SK-N-SH (cell line): ENCODE measurements around the gene PLXNA4. TPM values are rescaled to one million over a fixed set of nuclear protein-coding genes. Genes with fewer than 3 reads are reported as not detected.

Experiments used
- CTCF ChIA-PET: fragments of 300-600, 350-600 bp; formaldehyde crosslinking; extraction: SDS; loops from one replicate; lab custom pipeline; 2021; lab: Yijun Ruan, JAX
- POLR2A ChIA-PET: fragments of 350-600 bp; sonication (Branson Sonifier 250); formaldehyde crosslinking; extraction: SDS; loops from one replicate; lab custom pipeline; 2020; ENCODE audit warnings: antibody characterized with exemption, inconsistent platforms; lab: Yijun Ruan, JAX
- DNase-seq: peaks from one replicate; pipeline ENCODE4 v3.0.0; 2012
- H2AFZ ChIP-seq: fragments of 200-600 bp; sonication (generic); 2 replicates; pipeline ENCODE4 v1.8.1; 2016; ENCODE audit warnings: antibody characterized with exemption, mild to moderate bottlenecking, low read depth
- H3F3A ChIP-seq: fragments of 200-600 bp; sonication (generic); replicated peaks from 2 replicates; pipeline ENCODE3; 2016; ENCODE audit warnings: antibody characterized with exemption, mild to moderate bottlenecking; ENCODE audit not compliant: insufficient read depth
- H3K27ac ChIP-seq, 2 experiments: fragments of 200-500 bp in 1 of 2; fragments of 200-600 bp in 1 of 2; sonication (Bioruptor generic) in 1 of 2; sonication (generic), shearing (Covaris generic) in 1 of 2; 2 replicates each; pipeline versions ENCODE4 v1.5.1 to v1.6.1; 2014 to 2016; ENCODE audit warnings: low read depth in 2 of 2, inconsistent platforms in 1 of 2, low read length in 1 of 2, mild to moderate bottlenecking in 1 of 2, mixed read lengths in 1 of 2
- H3K27me3 ChIP-seq: fragments of 200-600 bp; sonication (generic), shearing (Covaris generic); 2 replicates; pipeline ENCODE4 v1.6.1; 2016; ENCODE audit warnings: mixed run types; ENCODE audit not compliant: insufficient read depth
- H3K36me3 ChIP-seq, 2 experiments: fragments of 200-500 bp in 1 of 2; fragments of 200-600 bp in 1 of 2; sonication (Bioruptor generic) in 1 of 2; sonication (generic) in 1 of 2; replicated peaks in 1 of 2; 2 replicates each; pipeline versions ENCODE3 to v1.5.1; 2014 to 2016; ENCODE audit warnings: low read length in 1 of 2, mild to moderate bottlenecking in 1 of 2; ENCODE audit not compliant: insufficient read depth in 2 of 2, control insufficient read depth in 1 of 2
- H3K4me1 ChIP-seq, 2 experiments: fragments of 200-500 bp in 1 of 2; fragments of 200-600 bp in 1 of 2; sonication (Bioruptor generic) in 1 of 2; sonication (generic), shearing (Covaris generic) in 1 of 2; 2 replicates each; pipeline versions ENCODE4 v1.5.1 to v1.6.1; 2014 to 2016; ENCODE audit warnings: low read depth in 1 of 2, low read length in 1 of 2, mixed run types in 1 of 2; ENCODE audit not compliant: insufficient read depth in 2 of 2, control insufficient read depth in 1 of 2
- H3K4me2 ChIP-seq: fragments of 200-600 bp; sonication (generic), shearing (Covaris generic); 2 replicates; pipeline ENCODE4 v1.6.1; 2017; ENCODE audit warnings: mixed run types
- H3K4me3 ChIP-seq, 2 experiments: fragments of 200-500 bp in 1 of 2; fragments of 200-600 bp in 1 of 2; sonication (Bioruptor generic) in 1 of 2; sonication (generic), shearing (Covaris generic) in 1 of 2; 2 replicates each; pipeline versions ENCODE4 v1.5.1 to v1.8.1; 2014 to 2016; ENCODE audit warnings: low read depth in 2 of 2, inconsistent platforms in 1 of 2, low read length in 1 of 2, mild to moderate bottlenecking in 1 of 2, mixed read lengths in 1 of 2, moderate library complexity in 1 of 2
- H3K79me2 ChIP-seq: fragments of 200-600 bp; sonication (generic); 2 replicates; pipeline ENCODE4 v1.8.1; 2017; ENCODE audit warnings: mild to moderate bottlenecking; ENCODE audit not compliant: insufficient read depth
- H3K9ac ChIP-seq: fragments of 200-600 bp; sonication (generic); 2 replicates; pipeline ENCODE4 v1.6.1; 2017; ENCODE audit warnings: mixed run types
- H3K9me2 ChIP-seq: fragments of 200-600 bp; sonication (generic); 2 replicates; pipeline ENCODE4 v1.6.1; 2017; ENCODE audit warnings: mixed run types
- H3K9me3 ChIP-seq: fragments of 200-600 bp; sonication (generic); 2 replicates; pipeline ENCODE4 v1.6.1; 2017; ENCODE audit warnings: mixed run types, mild to moderate bottlenecking, moderate library complexity
- H4K20me1 ChIP-seq: fragments of 200-600 bp; sonication (generic); 2 replicates; pipeline ENCODE4 v1.6.1; 2017; ENCODE audit warnings: mild to moderate bottlenecking, mixed run types; ENCODE audit not compliant: insufficient read depth
- CTCF ChIP-seq: fragments of 200-600 bp; sonication (generic); IDR thresholded peaks from 2 replicates; pipeline ENCODE4 v1.6.1; 2017; ENCODE audit warnings: antibody characterized with exemption, mild to moderate bottlenecking, moderate library complexity
- ELF1 ChIP-seq: IDR thresholded peaks from 2 replicates; pipeline ENCODE4 v1.4.0; 2012
- EP300 ChIP-seq, 2 experiments: IDR thresholded peaks; 2 replicates each; pipeline versions ENCODE4 v1.4.0 to v1.6.1; 2012; ENCODE audit warnings: borderline replicate concordance in 1 of 2, low read depth in 1 of 2, low read length in 1 of 2
- EZH2phosphoT487 ChIP-seq: fragments of 200-600 bp; sonication (generic); IDR thresholded peaks from 2 replicates; pipeline ENCODE4 v1.6.1; 2017; ENCODE audit warnings: low read depth, mixed run types, mild to moderate bottlenecking, antibody characterized with exemption, moderate library complexity, borderline replicate concordance
- MAX ChIP-seq: IDR thresholded peaks from 2 replicates; pipeline ENCODE4 v1.4.0; 2012; ENCODE audit warnings: low read depth
- MEF2A ChIP-seq: IDR thresholded peaks from 2 replicates; pipeline ENCODE4 v1.4.0; 2012; ENCODE audit warnings: low read depth, borderline replicate concordance
- NRF1 ChIP-seq: IDR thresholded peaks from 2 replicates; pipeline ENCODE4 v1.6.1; 2012; ENCODE audit warnings: low read depth, mild to moderate bottlenecking, low read length
- POLR2AphosphoS5 ChIP-seq: IDR thresholded peaks from 2 replicates; pipeline ENCODE4 v1.6.1; 2012; ENCODE audit warnings: low read depth, low read length
- RCOR1 ChIP-seq: fragments of 150-350 bp; IDR thresholded peaks from 2 replicates; pipeline ENCODE4 v1.6.1; 2017; ENCODE audit warnings: antibody characterized with exemption, low read length
- REST ChIP-seq: IDR thresholded peaks from 2 replicates; pipeline ENCODE4 v1.6.1; 2012; ENCODE audit warnings: mild to moderate bottlenecking, low read depth, low read length, moderate library complexity
- SIN3A ChIP-seq: IDR thresholded peaks from 2 replicates; pipeline ENCODE4 v1.6.1; 2012; ENCODE audit warnings: low read depth, mild to moderate bottlenecking, low read length, moderate library complexity, borderline replicate concordance
- SMC3 ChIP-seq: IDR thresholded peaks from 2 replicates; pipeline ENCODE4 v1.6.1; 2012; ENCODE audit warnings: low read depth, low read length, improper control_type of control experiment
- TEAD4 ChIP-seq: IDR thresholded peaks from 2 replicates; pipeline ENCODE4 v1.4.0; 2012; ENCODE audit warnings: mild to moderate bottlenecking, borderline replicate concordance; ENCODE audit not compliant: insufficient read depth
- USF1 ChIP-seq: IDR thresholded peaks from 2 replicates; pipeline ENCODE4 v1.4.0; 2012; ENCODE audit warnings: low read depth, borderline replicate concordance
- polyA plus RNA-seq, 3 experiments: library from polyadenylated mRNA; depleted of rRNA; stranded (reverse); fragments of >200 nt; gene quantifications; 2 replicates each; pipeline ENCODE4 v1.2.3, GENCODE V29; 2012

PLXNA4 gene
- polyA plus RNA-seq, 1 of the 3 experiments (the other 2 are of a cell fraction), result 2.4 TPM

- TF ChIP-seq MAX (no peak), RCOR1 (no peak), SIN3A (no peak), CTCF (no peak), SMC3 (no peak)
These were observed 328.2 kb downstream of the PLXNA4 start (continued) for GRCh38 chr7:132247995-132248618.

- TF ChIP-seq MEF2A, result no peak
- TF ChIP-seq EZH2phosphoT487, result no peak
- TF ChIP-seq RCOR1, result no peak
- TF ChIP-seq SIN3A, result no peak
- TF ChIP-seq TEAD4, result no peak
- TF ChIP-seq EP300 (IDR thresholded peaks at IDR 0.05; ENCODE audit: borderline replicate concordance in 1 of 2, low read depth in 1 of 2, low read length in 1 of 2), result no peak
- no peak for TF ChIP-seq NRF1
- TF ChIP-seq REST, result no peak
- no peak for TF ChIP-seq POLR2AphosphoS5
- no peak for TF ChIP-seq USF1
- no peak for TF ChIP-seq ELF1
- no peak overlapping the region for H3K4me3 ChIP-seq
- CTCF ChIA-PET, result interaction anchor here (0.7 to 5.7 kb wide), 2 partner anchors 301 to 334 kb away, joined by 3 to 39 read pairs; no protein-coding TSS in a partner anchor
- H3K27ac ChIP-seq, result no peak overlapping the region
- peaks cover 6% of the 10 kb centered on the region for H3F3A ChIP-seq
- H4K20me1 ChIP-seq, result no peaks in the 10 kb centered on the region
- H3K9me2 ChIP-seq, result no peaks in the 10 kb centered on the region
- H3K36me3 ChIP-seq, result no peaks in the 10 kb centered on the region
- POLR2A ChIA-PET, result no interaction called here
- no peaks in the 10 kb centered on the region for H3K27me3 ChIP-seq
- DNase-seq, result no peak
- H3K4me2 ChIP-seq, result no peak overlapping the region
- H3K9ac ChIP-seq, result no peak overlapping the region
- H3K9me3 ChIP-seq, result no peaks in the 10 kb centered on the region
- no peaks in the 10 kb centered on the region for H3K79me2 ChIP-seq
- no peak overlapping the region for H2AFZ ChIP-seq
- H3K4me1 ChIP-seq, result peaks cover 5 to 9% of the 10 kb centered on the region in 2 experiments; a peak in 1 of 4 replicates
These were observed 329.7 kb downstream of the PLXNA4 start for GRCh38 chr7:132246591-132246990.
